Measurements from ENCODE around the gene PHB1. TPM values are rescaled to one million over a fixed set of nuclear protein-coding genes. Genes with fewer than 3 reads are reported as not detected.

Gene PHB1
- total and polyA plus RNA-seq, 2 experiments from 2014 or later, result 194 to 211 TPM

DNA sequence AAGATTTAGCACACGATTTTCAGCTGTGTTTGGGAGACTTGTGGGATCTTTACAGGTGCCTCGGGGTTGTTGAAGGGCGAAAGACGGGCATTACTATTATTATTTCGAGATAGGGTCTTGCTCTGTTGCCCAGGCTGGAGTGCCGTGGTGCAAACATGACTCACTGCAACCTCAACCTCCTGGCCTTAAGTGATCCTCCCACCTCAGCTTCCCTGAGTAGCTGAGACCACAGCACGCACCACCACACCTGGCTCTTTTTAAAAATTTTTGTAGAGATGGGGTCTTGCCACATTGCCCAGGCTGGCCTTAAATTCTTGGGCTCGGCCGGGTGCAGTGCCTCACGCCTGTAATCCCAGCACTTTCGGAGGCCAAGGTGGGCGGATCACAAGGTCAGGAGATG is 29.7 kb upstream of the PHB1 start (continued):
- TF ChIP-seq, protein P1, sequence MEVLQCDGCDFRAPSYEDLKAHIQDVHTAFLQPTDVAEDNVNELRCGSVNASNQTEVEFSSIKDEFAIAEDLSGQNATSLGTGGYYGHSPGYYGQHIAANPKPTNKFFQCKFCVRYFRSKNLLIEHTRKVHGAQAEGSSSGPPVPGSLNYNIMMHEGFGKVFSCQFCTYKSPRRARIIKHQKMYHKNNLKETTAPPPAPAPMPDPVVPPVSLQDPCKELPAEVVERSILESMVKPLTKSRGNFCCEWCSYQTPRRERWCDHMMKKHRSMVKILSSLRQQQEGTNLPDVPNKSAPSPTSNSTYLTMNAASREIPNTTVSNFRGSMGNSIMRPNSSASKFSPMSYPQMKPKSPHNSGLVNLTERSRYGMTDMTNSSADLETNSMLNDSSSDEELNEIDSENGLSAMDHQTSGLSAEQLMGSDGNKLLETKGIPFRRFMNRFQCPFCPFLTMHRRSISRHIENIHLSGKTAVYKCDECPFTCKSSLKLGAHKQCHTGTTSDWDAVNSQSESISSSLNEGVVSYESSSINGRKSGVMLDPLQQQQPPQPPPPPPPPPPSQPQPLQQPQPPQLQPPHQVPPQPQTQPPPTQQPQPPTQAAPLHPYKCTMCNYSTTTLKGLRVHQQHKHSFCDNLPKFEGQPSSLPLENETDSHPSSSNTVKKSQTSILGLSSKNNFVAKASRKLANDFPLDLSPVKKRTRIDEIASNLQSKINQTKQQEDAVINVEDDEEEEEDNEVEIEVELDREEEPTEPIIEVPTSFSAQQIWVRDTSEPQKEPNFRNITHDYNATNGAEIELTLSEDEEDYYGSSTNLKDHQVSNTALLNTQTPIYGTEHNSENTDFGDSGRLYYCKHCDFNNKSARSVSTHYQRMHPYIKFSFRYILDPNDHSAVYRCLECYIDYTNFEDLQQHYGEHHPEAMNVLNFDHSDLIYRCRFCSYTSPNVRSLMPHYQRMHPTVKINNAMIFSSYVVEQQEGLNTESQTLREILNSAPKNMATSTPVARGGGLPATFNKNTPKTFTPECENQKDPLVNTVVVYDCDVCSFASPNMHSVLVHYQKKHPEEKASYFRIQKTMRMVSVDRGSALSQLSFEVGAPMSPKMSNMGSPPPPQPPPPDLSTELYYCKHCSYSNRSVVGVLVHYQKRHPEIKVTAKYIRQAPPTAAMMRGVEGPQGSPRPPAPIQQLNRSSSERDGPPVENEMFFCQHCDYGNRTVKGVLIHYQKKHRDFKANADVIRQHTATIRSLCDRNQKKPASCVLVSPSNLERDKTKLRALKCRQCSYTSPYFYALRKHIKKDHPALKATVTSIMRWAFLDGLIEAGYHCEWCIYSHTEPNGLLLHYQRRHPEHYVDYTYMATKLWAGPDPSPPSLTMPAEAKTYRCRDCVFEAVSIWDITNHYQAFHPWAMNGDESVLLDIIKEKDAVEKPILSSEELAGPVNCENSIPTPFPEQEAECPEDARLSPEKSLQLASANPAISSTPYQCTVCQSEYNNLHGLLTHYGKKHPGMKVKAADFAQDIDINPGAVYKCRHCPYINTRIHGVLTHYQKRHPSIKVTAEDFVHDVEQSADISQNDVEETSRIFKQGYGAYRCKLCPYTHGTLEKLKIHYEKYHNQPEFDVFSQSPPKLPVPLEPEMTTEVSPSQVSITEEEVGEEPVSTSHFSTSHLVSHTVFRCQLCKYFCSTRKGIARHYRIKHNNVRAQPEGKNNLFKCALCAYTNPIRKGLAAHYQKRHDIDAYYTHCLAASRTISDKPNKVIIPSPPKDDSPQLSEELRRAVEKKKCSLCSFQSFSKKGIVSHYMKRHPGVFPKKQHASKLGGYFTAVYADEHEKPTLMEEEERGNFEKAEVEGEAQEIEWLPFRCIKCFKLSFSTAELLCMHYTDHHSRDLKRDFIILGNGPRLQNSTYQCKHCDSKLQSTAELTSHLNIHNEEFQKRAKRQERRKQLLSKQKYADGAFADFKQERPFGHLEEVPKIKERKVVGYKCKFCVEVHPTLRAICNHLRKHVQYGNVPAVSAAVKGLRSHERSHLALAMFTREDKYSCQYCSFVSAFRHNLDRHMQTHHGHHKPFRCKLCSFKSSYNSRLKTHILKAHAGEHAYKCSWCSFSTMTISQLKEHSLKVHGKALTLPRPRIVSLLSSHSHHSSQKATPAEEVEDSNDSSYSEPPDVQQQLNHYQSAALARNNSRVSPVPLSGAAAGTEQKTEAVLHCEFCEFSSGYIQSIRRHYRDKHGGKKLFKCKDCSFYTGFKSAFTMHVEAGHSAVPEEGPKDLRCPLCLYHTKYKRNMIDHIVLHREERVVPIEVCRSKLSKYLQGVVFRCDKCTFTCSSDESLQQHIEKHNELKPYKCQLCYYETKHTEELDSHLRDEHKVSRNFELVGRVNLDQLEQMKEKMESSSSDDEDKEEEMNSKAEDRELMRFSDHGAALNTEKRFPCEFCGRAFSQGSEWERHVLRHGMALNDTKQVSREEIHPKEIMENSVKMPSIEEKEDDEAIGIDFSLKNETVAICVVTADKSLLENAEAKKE (CRISPR knock-in tag; IDR thresholded peaks at IDR 0.05), result no peak
- no peak for TF ChIP-seq EZH2phosphoT487 (IDR thresholded peaks at IDR 0.05; ENCODE audit: unreplicated experiment)

DNA sequence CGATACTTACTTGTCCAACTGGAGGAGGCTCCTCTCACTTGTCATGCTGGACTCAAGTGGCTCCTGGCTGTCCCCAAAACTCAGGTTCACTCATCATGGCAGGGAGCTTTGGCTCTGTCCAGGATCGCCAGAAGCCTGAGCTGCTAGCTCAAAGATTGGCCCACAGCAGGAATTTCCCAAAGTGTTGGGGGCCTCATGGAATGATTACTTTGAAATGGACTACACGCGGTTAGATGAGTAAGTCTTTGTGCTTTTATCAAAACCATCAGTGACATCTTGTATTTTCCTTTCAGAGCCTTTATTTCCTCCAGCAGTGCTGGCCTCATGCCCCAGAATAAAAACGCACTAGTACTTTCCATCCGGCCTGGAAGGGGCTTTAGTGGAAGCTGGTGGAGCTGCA is 29.2 kb upstream of the PHB1 start:
- ATAC-seq (no peak), DNase-seq (ENCODE audit: low spot score) (no peak)
- Histone ChIP-seq H3K4me3 (no peak overlapping the region), H4K20me1 (replicated peaks; ENCODE audit: insufficient read depth) (no peaks in the 10 kb centered on the region), H3K4me1 (ENCODE audit: insufficient read depth) (peaks cover 8% of the 10 kb centered on the region; the same call in 1 of the 2 replicates), H3K4me2 (no peak overlapping the region), H3K79me2 (replicated peaks; ENCODE audit: insufficient read depth) (no peaks in the 10 kb centered on the region), H3K27ac (ENCODE audit: low read depth) (no peak overlapping the region), H2AFZ (no peak overlapping the region), H3K27me3 (ENCODE audit: insufficient read depth) (peaks cover 9% of the 10 kb centered on the region; the same call in 1 of the 2 replicates), H3F3A (replicated peaks; ENCODE audit: low read depth) (no peaks in the 10 kb centered on the region), H3K36me3 (ENCODE audit: insufficient read depth) (no peaks in the 10 kb centered on the region), H3K9me2 (ENCODE audit: insufficient read depth) (peaks cover 2% of the 10 kb centered on the region; the same call in 1 of the 2 replicates)
- Mint-ChIP-seq H3K4me1 (peaks cover 22% of the 10 kb centered on the region), H3K36me3 (ENCODE audit: low read depth) (no peaks in the 10 kb centered on the region), H3K27me3 (ENCODE audit: insufficient read depth, low read depth, poor library complexity) (peaks cover 24% of the 10 kb centered on the region), H3K4me3 (no peak overlapping the region), H3K27ac (no peak overlapping the region), H3K9me3 (no peaks in the 10 kb centered on the region)
- TF ChIP-seq, protein P2, sequence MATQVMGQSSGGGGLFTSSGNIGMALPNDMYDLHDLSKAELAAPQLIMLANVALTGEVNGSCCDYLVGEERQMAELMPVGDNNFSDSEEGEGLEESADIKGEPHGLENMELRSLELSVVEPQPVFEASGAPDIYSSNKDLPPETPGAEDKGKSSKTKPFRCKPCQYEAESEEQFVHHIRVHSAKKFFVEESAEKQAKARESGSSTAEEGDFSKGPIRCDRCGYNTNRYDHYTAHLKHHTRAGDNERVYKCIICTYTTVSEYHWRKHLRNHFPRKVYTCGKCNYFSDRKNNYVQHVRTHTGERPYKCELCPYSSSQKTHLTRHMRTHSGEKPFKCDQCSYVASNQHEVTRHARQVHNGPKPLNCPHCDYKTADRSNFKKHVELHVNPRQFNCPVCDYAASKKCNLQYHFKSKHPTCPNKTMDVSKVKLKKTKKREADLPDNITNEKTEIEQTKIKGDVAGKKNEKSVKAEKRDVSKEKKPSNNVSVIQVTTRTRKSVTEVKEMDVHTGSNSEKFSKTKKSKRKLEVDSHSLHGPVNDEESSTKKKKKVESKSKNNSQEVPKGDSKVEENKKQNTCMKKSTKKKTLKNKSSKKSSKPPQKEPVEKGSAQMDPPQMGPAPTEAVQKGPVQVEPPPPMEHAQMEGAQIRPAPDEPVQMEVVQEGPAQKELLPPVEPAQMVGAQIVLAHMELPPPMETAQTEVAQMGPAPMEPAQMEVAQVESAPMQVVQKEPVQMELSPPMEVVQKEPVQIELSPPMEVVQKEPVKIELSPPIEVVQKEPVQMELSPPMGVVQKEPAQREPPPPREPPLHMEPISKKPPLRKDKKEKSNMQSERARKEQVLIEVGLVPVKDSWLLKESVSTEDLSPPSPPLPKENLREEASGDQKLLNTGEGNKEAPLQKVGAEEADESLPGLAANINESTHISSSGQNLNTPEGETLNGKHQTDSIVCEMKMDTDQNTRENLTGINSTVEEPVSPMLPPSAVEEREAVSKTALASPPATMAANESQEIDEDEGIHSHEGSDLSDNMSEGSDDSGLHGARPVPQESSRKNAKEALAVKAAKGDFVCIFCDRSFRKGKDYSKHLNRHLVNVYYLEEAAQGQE (IDR thresholded peaks at IDR 0.05; ENCODE audit: unreplicated experiment), result no peak

All from GM23338 (cell line).